ENCODE results near the gene CPNE2. TPM values are rescaled to one million over a fixed set of nuclear protein-coding genes. Genes with fewer than 3 reads are reported as not detected.

CPNE2 gene
- total RNA-seq, 4 donors from 2014 or later: 21.6 to 43.0 (median 34.9) TPM

GRCh38 chr16:57137566-57138273 is 45.3 kb downstream of the CPNE2 start:
- Histone ChIP-seq H3K9me3 (no peaks in the 10 kb centered on the region), H3K4me1 (peaks cover 14 to 35% (median 21%) of the 10 kb centered on the region in 4 donors), H3K4me3 (no peak overlapping the region), H3K27ac (replicated peaks in 1 of 4) (no peak overlapping the region), H3K36me3 (peaks cover 0 to 41% (median 15%) of the 10 kb centered on the region in 4 donors), H3K27me3 (no peaks in the 10 kb centered on the region)
- TF ChIP-seq, protein P1, sequence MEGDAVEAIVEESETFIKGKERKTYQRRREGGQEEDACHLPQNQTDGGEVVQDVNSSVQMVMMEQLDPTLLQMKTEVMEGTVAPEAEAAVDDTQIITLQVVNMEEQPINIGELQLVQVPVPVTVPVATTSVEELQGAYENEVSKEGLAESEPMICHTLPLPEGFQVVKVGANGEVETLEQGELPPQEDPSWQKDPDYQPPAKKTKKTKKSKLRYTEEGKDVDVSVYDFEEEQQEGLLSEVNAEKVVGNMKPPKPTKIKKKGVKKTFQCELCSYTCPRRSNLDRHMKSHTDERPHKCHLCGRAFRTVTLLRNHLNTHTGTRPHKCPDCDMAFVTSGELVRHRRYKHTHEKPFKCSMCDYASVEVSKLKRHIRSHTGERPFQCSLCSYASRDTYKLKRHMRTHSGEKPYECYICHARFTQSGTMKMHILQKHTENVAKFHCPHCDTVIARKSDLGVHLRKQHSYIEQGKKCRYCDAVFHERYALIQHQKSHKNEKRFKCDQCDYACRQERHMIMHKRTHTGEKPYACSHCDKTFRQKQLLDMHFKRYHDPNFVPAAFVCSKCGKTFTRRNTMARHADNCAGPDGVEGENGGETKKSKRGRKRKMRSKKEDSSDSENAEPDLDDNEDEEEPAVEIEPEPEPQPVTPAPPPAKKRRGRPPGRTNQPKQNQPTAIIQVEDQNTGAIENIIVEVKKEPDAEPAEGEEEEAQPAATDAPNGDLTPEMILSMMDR (IDR thresholded peaks at IDR 0.05): no peak
- TF ChIP-seq EP300 (IDR thresholded peaks at IDR 0.05) (no peak), POLR2AphosphoS5 (IDR thresholded peaks at IDR 0.05) (no peak), POLR2A (IDR thresholded peaks at IDR 0.05; ENCODE audit: low read depth) (no peak)
- intact Hi-C loops (cut with DNase I): no loop called here
- WGBS: 71% methylated on average over 10 of the region's 10 CpGs
- no peak for DNase-seq (ENCODE audit: extremely low spot score)

DNA sequence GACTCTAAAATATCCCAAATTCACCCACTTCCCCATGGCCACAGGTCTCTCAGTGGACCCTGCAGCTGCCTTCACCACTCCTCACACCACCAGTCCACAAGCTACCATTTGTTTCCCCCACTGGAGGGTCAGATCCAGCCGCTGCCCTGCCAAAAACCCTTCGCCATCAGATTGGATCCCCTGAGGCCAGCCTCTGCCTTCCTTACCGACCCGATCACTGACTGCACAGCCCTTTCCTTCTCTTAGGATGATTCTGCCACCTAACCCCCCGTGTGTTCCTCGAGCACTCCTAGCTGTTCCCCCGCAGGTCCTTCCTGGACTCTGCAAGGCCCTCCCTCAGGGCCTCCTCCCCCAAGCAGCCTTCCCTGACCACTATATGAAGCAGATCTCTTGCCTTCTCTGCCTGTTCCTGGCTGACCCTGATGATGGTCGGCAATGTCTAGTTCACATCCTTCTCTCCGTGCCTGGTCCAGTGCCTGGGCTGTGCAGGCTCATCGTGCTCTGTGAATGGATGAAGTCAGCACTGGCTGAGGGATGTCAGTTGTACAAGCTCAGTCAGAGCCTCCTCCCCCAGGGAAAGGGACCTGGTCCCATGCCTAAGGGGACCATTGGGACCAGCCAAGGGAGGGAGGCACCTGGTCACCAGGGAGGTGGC is 46.0 kb downstream of the CPNE2 start:
- H3K9me3 ChIP-seq: no peaks in the 10 kb centered on the region
- 84% methylated on average over 10 of the region's 10 CpGs for WGBS
- no peak for DNase-seq (ENCODE audit: extremely low spot score)
- intact Hi-C loops (cut with DNase I): no loop called here
- no peak overlapping the region for H3K4me3 ChIP-seq
- H3K4me1 ChIP-seq: peaks cover 20 to 42% (median 27%) of the 10 kb centered on the region in 4 donors
- no peak overlapping the region for H3K27ac ChIP-seq (replicated peaks in 1 of 4)
- TF ChIP-seq POLR2AphosphoS5 (IDR thresholded peaks at IDR 0.05) (no peak), EP300 (IDR thresholded peaks at IDR 0.05) (no peak), POLR2A (IDR thresholded peaks at IDR 0.05; ENCODE audit: low read depth) (no peak)
- TF ChIP-seq, protein P1 (IDR thresholded peaks at IDR 0.05): no peak
- H3K27me3 ChIP-seq: no peaks in the 10 kb centered on the region
- H3K36me3 ChIP-seq: peaks cover 0 to 35% (median 15%) of the 10 kb centered on the region in 4 donors

GRCh38 chr16:57140931-57141668 is 48.7 kb downstream of the CPNE2 start:
- no peak for TF ChIP-seq POLR2A (IDR thresholded peaks at IDR 0.05; ENCODE audit: low read depth)
- TF ChIP-seq POLR2AphosphoS5 (IDR thresholded peaks at IDR 0.05): no peak
- TF ChIP-seq, protein P1 (IDR thresholded peaks at IDR 0.05): no peak
- TF ChIP-seq EP300 (IDR thresholded peaks at IDR 0.05): no peak
- no peaks in the 10 kb centered on the region for H3K27me3 ChIP-seq
- no peak overlapping the region for H3K4me3 ChIP-seq
- peaks cover 0 to 23% (median 15%) of the 10 kb centered on the region in 4 donors for H3K36me3 ChIP-seq
- DNase-seq (ENCODE audit: extremely low spot score): no peak
- no peaks in the 10 kb centered on the region for H3K9me3 ChIP-seq
- intact Hi-C loops (cut with DNase I): no loop called here
- WGBS: 96% methylated on average over 7 of the region's 7 CpGs
- H3K27ac ChIP-seq (replicated peaks in 1 of 4): no peak overlapping the region
- H3K4me1 ChIP-seq: peaks cover 36 to 62% (median 49%) of the 10 kb centered on the region in 4 donors

DNA sequence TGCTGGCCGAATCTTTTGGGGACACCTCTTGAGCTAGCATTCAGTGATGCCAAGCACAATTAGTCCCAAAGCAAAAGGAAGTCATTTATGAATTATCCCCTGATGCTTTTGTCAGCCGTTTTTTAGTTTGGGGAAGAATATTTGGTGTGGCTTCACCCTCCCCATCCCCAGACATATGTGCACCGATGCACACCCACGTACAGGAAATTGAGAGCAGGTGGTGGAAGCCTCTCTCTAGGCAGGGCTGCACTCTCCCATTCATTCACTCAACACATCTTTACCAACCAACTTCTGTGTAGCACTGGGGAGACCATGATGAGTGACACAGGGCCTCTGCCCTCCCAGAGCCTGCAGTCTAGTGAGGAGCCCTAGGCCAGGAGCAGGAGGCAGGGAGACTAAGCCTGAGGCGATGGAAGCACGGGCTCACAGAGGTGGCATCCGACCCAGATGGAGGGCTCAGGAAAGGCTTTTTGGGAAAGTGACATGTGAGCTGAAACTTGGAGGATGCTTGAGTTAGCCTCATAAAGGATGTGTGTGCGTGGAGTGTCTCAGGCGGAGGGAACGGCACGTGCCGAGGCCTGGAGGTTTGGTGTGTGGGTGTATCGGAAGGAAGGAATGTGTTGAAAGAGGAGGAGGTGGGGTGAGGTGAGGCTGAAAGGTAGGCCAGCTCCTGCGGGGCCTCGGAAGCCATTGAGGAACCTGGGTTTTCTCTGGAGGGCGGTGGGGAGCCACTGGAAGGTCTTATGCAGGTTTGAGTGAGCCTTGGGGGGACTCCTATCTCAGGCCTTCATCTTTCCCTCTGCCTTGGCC is 49.6 kb downstream of the CPNE2 start:
- Histone ChIP-seq H3K4me1 (peaks cover 45 to 70% (median 52%) of the 10 kb centered on the region in 4 donors), H3K27ac (replicated peaks in 1 of 4) (no peak overlapping the region), H3K27me3 (no peaks in the 10 kb centered on the region), H3K36me3 (peaks cover 0 to 19% (median 13%) of the 10 kb centered on the region in 4 donors), H3K9me3 (no peaks in the 10 kb centered on the region), H3K4me3 (no peak overlapping the region)
- no peak for DNase-seq (ENCODE audit: extremely low spot score)
- WGBS: 88% methylated on average over 16 of the region's 16 CpGs
- TF ChIP-seq EP300 (IDR thresholded peaks at IDR 0.05): no peak
- TF ChIP-seq, protein P1 (IDR thresholded peaks at IDR 0.05): no peak
- no peak for TF ChIP-seq POLR2AphosphoS5 (IDR thresholded peaks at IDR 0.05)
- TF ChIP-seq POLR2A (IDR thresholded peaks at IDR 0.05; ENCODE audit: low read depth): no peak
- intact Hi-C loops (cut with DNase I): no loop called here
